Cerebellar cortex (tissue), 1 donor: ENCODE measurements around the gene CYB561.
A peak's percentile ranks its signal among the peaks of the same experiment; 100 is the strongest.

Source experiments
- DNase-seq: peaks from one replicate; pipeline ENCODE4 v3.0.0-alpha.2; 2015; ENCODE audit warnings: low spot score

The CYB561 gene

GRCh38 chr17:63407741-63408330 is 38.3 kb downstream of the CYB561 start:
- no peak for DNase-seq

GRCh38 chr17:63406689-63407330 is 39.3 kb downstream of the CYB561 start:
- peak; percentile 90 for DNase-seq

DNA sequence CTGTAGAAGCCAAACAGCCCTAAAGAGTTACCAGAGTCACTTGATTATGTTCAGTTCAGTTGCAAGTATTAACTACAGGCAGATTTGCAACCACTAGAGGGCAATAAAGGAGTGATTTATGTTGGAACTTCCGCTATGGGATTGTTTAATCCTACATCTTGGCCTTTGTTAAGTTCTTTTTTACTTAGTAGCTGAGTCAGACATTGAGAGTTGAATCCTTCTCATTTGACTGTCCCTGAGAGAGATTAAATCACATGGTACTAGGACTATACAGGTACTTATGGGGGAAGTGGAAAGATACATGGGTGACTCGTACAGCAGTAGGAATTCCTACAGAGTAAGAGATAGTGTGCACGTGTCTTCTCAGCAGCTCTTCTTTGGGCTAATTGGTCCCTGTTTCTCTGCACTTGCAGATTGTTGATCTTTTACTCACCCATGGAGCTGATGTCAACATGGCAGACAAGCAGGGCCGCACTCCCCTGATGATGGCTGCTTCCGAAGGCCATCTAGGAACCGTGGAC is 40.3 kb downstream of the CYB561 start:
- peak; percentile 59 for DNase-seq

- DNase-seq = no peak
These were observed 41.1 kb downstream of the CYB561 start for GRCh38 chr17:63405020-63405419.

GRCh38 chr17:63402431-63403212 is 43.5 kb downstream of the CYB561 start:
- DNase-seq = no peak

- no peak for DNase-seq
These were observed 46.2 kb downstream of the CYB561 start for GRCh38 chr17:63399856-63400255.

DNA sequence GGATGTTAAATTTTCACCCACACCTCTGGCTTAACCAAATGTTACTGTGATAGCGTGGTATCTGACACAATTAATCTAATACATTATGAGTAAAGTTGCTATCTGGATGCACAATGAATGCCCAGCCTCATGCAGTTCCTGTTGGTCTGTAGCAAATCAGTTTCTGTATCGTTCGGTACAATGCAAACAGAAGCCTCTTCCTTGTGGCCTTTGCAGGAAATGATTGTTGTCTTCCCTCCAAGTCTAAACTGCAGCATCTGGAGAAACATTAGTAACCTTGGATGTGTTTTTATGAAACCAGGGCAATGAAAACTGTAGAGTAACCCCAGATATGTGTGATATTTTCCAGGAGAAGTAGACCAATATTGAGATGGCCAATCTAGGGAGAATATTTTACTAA is 46.8 kb downstream of the CYB561 start:
- DNase-seq = no peak

- DNase-seq = no peak
These were observed 47.4 kb downstream of the CYB561 start for GRCh38 chr17:63398680-63399079.

DNA sequence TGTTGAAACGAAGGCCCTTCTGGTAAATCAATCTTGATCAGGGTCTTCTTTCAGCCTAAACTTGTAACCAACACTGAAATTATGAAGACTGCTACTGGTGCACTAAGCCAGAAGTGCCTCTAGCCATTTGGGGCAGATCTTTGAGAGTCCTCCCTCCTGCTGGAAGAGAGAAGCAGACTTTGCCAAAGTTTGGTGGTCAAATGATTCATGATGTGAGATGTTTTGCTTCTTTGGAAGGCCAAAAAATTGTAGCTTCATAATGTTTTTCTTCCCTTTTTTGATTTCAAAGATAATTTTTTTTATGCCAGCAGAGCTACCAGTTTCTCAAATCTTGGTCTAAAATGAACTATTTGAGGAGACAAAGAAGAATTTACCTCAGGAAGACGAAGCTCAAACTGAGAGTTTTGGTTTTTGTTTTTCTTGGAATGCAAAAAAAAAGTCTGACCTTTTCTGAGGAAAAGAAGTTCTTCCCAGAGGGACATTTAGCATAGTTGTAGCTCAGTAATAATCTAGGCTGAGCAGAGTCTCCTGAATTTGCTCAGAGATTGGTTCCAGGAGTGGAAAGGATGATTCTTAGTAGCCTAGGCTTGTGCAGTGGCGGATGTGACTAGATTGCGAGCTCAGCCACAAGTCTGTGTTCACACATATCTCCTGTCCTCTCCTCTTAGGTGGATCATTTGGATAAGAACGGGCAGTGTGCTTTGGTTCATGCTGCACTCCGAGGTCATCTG is 50.9 kb downstream of the CYB561 start:
- DNase-seq = no peak

- DNase-seq = no peak
These were observed 56.0 kb downstream of the CYB561 start for GRCh38 chr17:63390090-63390489.

GRCh38 chr17:63387656-63388340 is 58.3 kb downstream of the CYB561 start:
- DNase-seq = no peak

DNA sequence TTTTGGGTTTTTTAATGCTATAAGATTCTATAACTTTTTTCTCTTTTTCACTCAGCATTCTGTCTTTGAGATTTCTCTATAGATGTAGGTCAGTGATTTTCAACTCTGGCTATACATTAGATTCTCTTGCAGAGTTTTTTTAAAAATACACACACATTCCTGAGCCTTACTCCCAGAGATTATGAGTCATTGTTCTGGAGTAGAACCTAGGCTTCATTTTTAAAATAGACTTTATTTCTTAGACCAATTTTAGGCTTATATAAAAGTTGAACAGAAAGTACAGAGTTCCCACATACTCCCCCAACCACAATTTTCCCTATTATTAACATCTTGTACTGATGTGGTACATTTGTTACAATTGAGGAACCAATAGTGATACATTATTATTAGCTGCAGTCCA is 63.3 kb downstream of the CYB561 start:
- no peak for DNase-seq
